ENCODE results near the gene LRIG1.

The LRIG1 gene

GRCh38 chr3:66397745-66398144 lies 103.1 kb downstream of the LRIG1 start (continued):
- TF ChIP-seq GLIS2 (tag by site-specific recombination; IDR thresholded peaks at IDR 0.05) (no peak), MZF1 (tag by site-specific recombination; IDR thresholded peaks at IDR 0.05; ENCODE audit: borderline replicate concordance) (no peak), IKZF3 (tag by site-specific recombination; IDR thresholded peaks at IDR 0.05) (no peak), ZBTB20 (tag by site-specific recombination; IDR thresholded peaks at IDR 0.05) (no peak), TSHZ1 (tag by site-specific recombination; IDR thresholded peaks at IDR 0.05; ENCODE audit: borderline replicate concordance) (no peak), YY1 (tag by site-specific recombination; IDR thresholded peaks at IDR 0.05) (no peak), ZFP41 (tag by site-specific recombination; IDR thresholded peaks at IDR 0.05; ENCODE audit: borderline replicate concordance) (no peak), KLF9 (tag by site-specific recombination; IDR thresholded peaks at IDR 0.05; ENCODE audit: low read depth) (peak; percentile 72), ZNF280C (tag by site-specific recombination; IDR thresholded peaks at IDR 0.05) (no peak), AEBP2 (tag by site-specific recombination; IDR thresholded peaks at IDR 0.05; ENCODE audit: borderline replicate concordance) (no peak), ZBTB11 (tag by site-specific recombination; conservative IDR thresholded peaks at IDR 0.05; ENCODE audit: low read depth) (no peak), ZNF112 (tag by site-specific recombination; IDR thresholded peaks at IDR 0.05) (no peak), ZNF169 (tag by site-specific recombination; IDR thresholded peaks at IDR 0.05) (no peak), MEIS1 (CRISPR knock-in tag; IDR thresholded peaks at IDR 0.05; ENCODE audit: borderline replicate concordance) (no peak), ZBTB17 (tag by site-specific recombination; IDR thresholded peaks at IDR 0.05) (no peak), ZNF398 (tag by site-specific recombination; IDR thresholded peaks at IDR 0.05) (no peak), ZNF10 (tag by site-specific recombination; IDR thresholded peaks at IDR 0.05) (no peak), KLF17 (tag by site-specific recombination; IDR thresholded peaks at IDR 0.05) (no peak), ZNF335 (tag by site-specific recombination; conservative IDR thresholded peaks at IDR 0.05) (peak; percentile 55), ZNF558 (tag by site-specific recombination; IDR thresholded peaks at IDR 0.05) (no peak), SALL2 (tag by site-specific recombination; IDR thresholded peaks at IDR 0.05; ENCODE audit: borderline replicate concordance) (no peak), ZNF692 (tag by site-specific recombination; IDR thresholded peaks at IDR 0.05) (no peak), ZNF157 (tag by site-specific recombination; IDR thresholded peaks at IDR 0.05) (no peak), ZNF248 (tag by site-specific recombination; IDR thresholded peaks at IDR 0.05) (no peak)
